Suppressor macrophage treated with lipopolysaccharide for 1 hour (primary cell): ENCODE data around the gene SATB2.

ENCODE experiments used
- DNase-seq, 3 donors: peaks; one replicate each; pipeline ENCODE4 v3.0.0-alpha.2; 2020 to 2022

SATB2 gene

DNA sequence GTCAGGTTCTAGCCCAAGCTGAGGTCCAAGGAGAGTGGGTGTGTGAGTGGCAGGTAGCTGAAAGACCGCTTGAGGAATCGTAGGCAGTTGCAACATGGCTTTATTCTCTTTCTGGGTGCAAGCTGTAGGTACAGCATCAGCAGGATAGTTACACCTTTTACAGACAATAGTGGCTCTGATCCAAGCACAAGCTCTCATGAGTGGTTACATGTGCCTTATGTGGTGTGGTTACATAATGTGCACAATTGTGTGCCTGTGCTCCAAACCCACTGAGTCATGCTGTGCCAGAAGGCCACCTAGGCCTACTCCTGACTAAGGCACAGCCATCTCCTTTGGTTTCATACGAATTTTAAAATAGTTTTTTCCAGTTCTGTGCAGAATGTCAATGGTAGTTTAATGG, 227.6 kb downstream of the SATB2 start:
- no peak for DNase-seq

DNA sequence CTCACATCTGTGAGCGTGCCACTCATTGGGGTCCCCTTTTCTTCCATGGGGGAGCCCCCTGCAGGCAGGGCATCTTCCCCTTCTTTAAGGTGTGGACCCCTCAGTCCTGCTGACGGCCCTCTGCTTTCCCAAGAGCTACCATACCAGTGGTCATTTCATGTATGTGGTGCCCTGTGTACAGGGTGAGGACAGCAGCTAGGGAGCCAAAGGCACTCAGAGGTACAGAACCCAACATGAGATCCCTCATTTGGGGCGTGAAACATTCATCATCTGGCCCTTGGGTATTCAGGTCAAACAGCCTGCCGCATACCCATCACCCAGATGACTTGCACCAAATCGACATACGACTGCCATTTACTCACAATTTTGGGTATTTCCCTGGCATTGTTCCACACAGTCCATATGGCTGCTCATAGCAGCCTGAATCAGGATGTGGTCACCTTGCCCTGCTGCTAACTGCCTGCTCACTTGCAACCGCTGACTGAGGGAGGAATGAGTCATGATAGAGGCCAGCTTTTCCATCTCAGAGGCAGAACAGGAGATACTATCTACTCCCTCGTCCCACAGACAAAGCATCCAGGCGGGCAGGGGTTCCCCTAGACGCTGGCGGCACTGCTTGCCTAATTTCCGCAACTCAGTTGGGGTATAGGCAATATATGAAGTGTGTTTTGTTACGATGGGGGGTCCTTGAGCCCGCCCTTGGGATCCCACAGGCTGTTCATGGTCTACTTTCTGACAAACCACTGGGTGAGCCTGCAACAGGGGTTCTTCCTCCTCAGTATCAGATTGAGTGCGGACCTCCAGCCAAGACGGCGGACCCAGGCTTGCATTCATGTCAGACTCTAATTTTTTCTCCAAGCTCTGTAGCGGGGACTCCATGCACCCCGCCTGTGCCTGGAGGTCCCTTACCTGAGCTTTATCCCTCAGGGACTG, 228.6 kb downstream of the SATB2 start:
- no peak for DNase-seq

DNA sequence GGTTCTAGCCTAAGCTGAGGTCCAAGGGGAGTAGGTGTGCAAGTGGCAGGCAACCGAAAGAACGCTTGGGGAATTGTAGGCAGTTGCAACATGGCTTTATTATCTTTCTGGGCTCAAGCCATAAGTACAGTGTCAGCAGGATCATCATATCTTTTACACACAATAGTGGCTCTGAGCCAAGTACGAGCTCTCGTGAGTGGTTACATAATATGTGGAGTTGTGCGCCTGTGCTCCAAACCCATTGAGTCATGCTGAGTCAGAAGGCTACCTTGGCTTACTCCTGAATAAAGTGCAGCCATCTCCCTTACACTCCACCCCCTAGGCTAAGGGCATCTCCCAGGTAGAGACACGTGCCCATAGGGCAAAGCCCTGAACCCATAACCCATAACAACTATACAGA, 233.9 kb downstream of the SATB2 start:
- no peak for DNase-seq

DNA sequence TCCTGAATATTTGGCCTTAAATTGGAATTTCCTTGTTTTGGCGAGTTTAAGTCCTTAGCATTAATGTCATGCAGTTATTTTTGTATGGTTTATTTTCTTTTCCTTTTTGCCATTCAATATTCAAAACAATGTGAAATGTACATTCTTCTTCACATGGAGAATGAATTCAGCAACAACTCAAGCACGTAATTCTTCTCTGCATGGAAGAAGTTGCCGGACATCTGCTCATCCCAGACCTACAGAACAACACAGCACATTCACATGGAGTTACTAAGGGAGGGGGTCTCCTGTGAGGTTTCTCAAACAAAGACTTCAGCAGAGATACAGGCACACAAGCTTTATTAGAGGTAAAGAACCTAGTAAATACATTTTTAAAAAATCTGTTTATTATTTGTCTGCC, 236.8 kb downstream of the SATB2 start:
- DNase-seq, result no peak

DNA sequence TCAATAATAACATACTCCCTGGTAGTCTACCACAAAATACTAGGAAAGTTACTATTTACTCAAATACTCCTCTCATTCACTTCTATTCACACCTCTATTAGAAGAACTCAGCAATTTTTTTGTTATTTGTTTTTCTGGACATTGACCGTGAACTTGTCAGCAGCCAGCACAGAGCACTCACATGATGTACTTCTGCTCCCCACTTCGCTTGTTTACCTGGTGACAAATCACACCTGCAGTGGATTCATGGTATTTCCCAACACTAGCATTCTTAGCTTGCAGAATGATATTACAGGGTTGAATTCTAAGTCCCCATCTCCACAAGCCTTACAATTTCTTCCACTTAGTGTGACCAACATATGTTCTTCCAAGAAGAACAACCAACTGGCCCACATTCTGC, 238.2 kb downstream of the SATB2 start:
- DNase-seq, result no peak
